IMR-90 (cell line): ENCODE measurements around the gene ESYT3. TPM values are rescaled to one million over a fixed set of nuclear protein-coding genes. Genes with fewer than 3 reads are reported as not detected.

Source experiments
- ATAC-seq: fragments of 200-7000 bp; cut with Tn5 transposase; 2 replicates; pipeline ENCODE4 v1.9.1; 2020; ENCODE audit warnings: low read depth, mild to moderate bottlenecking, moderate library complexity
- BruUV-seq: library from RNA; stranded (reverse); fragments of 400-500 nt; replicated peaks from 2 replicates; lab custom pipeline; 2021; lab: Mats Ljungman, UMichigan
- CTCF ChIA-PET: fragments of 300-600 bp; formaldehyde crosslinking; extraction: SDS; loops from one replicate; lab custom pipeline; 2021; ENCODE audit warnings: antibody characterized with exemption; lab: Yijun Ruan, JAX
- POLR2A ChIA-PET: fragments of 300-600 bp; sonication (Branson Sonifier 250); formaldehyde crosslinking; loops from one replicate; lab custom pipeline; 2022; ENCODE audit warnings: antibody characterized with exemption; ENCODE audit not compliant: unreplicated experiment; lab: Charles Lee
- DNase-seq: peaks from one replicate; pipeline ENCODE4 v3.0.0; 2013
- H2AFZ ChIP-seq: replicated peaks from 2 replicates; pipeline ENCODE3; 2013; ENCODE audit warnings: low read length, mild to moderate bottlenecking; ENCODE audit not compliant: poor library complexity
- H2AK5ac ChIP-seq: 2 replicates; pipeline ENCODE4 v1.6.1; 2013; ENCODE audit warnings: low read depth, low read length, inconsistent platforms
- H2AK9ac ChIP-seq: replicated peaks from 2 replicates; pipeline ENCODE3; 2013; ENCODE audit warnings: mild to moderate bottlenecking, low read depth, low read length, moderate library complexity; ENCODE audit not compliant: poor library complexity
- H2BK120ac ChIP-seq: 2 replicates; pipeline ENCODE4 v1.6.1; 2013; ENCODE audit warnings: low read depth, low read length, inconsistent platforms
- H2BK15ac ChIP-seq: 3 replicates; pipeline ENCODE4 v1.6.1; 2013; ENCODE audit warnings: low read depth, low read length, inconsistent platforms
- H2BK20ac ChIP-seq: 2 replicates; pipeline ENCODE4 v1.6.1; 2013; ENCODE audit warnings: low read depth, mild to moderate bottlenecking, inconsistent platforms, low read length, moderate library complexity
- H2BK5ac ChIP-seq: 2 replicates; pipeline ENCODE4 v1.6.1; 2013; ENCODE audit warnings: mild to moderate bottlenecking, low read depth, low read length, inconsistent platforms; ENCODE audit not compliant: poor library complexity, severe bottlenecking
- H3K14ac ChIP-seq: replicated peaks from 2 replicates; pipeline ENCODE4 v1.6.1; 2013; ENCODE audit warnings: low read depth, low read length, inconsistent platforms
- H3K18ac ChIP-seq: 2 replicates; pipeline ENCODE4 v1.6.1; 2013; ENCODE audit warnings: low read depth, low read length, control low read depth
- H3K23ac ChIP-seq: 2 replicates; pipeline ENCODE4 v1.6.1; 2013; ENCODE audit warnings: low read depth, low read length, inconsistent platforms
- H3K27ac ChIP-seq: 2 replicates; pipeline ENCODE4 v1.5.1; 2013; ENCODE audit warnings: mild to moderate bottlenecking, control low read depth, low read length; ENCODE audit not compliant: insufficient read depth
- H3K27me3 ChIP-seq: 2 replicates; pipeline ENCODE4 v1.6.1; 2013; ENCODE audit warnings: low read length; ENCODE audit not compliant: control insufficient read depth, insufficient read depth
- H3K36me3 ChIP-seq: 2 replicates; pipeline ENCODE4 v1.6.1; 2013; ENCODE audit warnings: low read length, mixed read lengths; ENCODE audit not compliant: control insufficient read depth, insufficient read depth
- H3K4ac ChIP-seq: 2 replicates; pipeline ENCODE4 v1.6.1; 2013; ENCODE audit warnings: low read depth, low read length, inconsistent platforms
- H3K4me1 ChIP-seq: 2 replicates; pipeline ENCODE4 v1.6.1; 2013; ENCODE audit warnings: low read length, mixed read lengths; ENCODE audit not compliant: control insufficient read depth, insufficient read depth
- H3K4me2 ChIP-seq: 2 replicates; pipeline ENCODE4 v1.6.1; 2013; ENCODE audit warnings: low read depth, mild to moderate bottlenecking, control low read depth, low read length, moderate library complexity
- H3K4me3 ChIP-seq: 2 replicates; pipeline ENCODE4 v1.5.1; 2013; ENCODE audit warnings: low read depth, mild to moderate bottlenecking, control low read depth, low read length, moderate library complexity; ENCODE audit not compliant: insufficient read depth
- H3K56ac ChIP-seq: 2 replicates; pipeline ENCODE4 v1.6.1; 2013; ENCODE audit warnings: low read length, inconsistent platforms; ENCODE audit not compliant: insufficient read depth; ENCODE audit errors: extremely low read depth
- H3K79me1 ChIP-seq, 2 experiments: 2 replicates each; pipeline ENCODE4 v1.6.1; 2013; ENCODE audit warnings: low read length in 2 of 2, inconsistent platforms in 1 of 2, low read depth in 1 of 2
- H3K9ac ChIP-seq: 2 replicates; pipeline ENCODE4 v1.6.1; 2013; ENCODE audit warnings: low read depth, low read length, control low read depth
- H3K9me1 ChIP-seq: 2 replicates; pipeline ENCODE4 v1.6.1; 2013; ENCODE audit warnings: low read length, inconsistent platforms; ENCODE audit not compliant: insufficient read depth
- H3K9me3 ChIP-seq: 2 replicates; pipeline ENCODE4 v1.6.1; 2013; ENCODE audit warnings: low read length; ENCODE audit not compliant: control insufficient read depth, insufficient read depth
- H4K20me1 ChIP-seq: 2 replicates; pipeline ENCODE4 v1.6.1; 2013; ENCODE audit warnings: low read length, inconsistent platforms; ENCODE audit not compliant: insufficient read depth
- H4K5ac ChIP-seq: 2 replicates; pipeline ENCODE4 v1.6.1; 2013; ENCODE audit warnings: mild to moderate bottlenecking, low read depth, low read length, control low read depth
- H4K8ac ChIP-seq, 2 experiments: 2 replicates each; pipeline ENCODE4 v1.6.1; 2013; ENCODE audit warnings: low read depth in 2 of 2, low read length in 2 of 2, control low read depth in 1 of 2, inconsistent platforms in 1 of 2
- H4K91ac ChIP-seq: 2 replicates; pipeline ENCODE4 v1.6.1; 2013; ENCODE audit warnings: low read depth, low read length, inconsistent platforms; ENCODE audit not compliant: insufficient read depth
- BHLHE40 ChIP-seq: fragments of 150-350 bp; IDR thresholded peaks from 2 replicates; pipeline ENCODE4 v1.6.1; 2016; ENCODE audit warnings: mild to moderate bottlenecking, low read depth, low read length
- CEBPB ChIP-seq: IDR thresholded peaks from 2 replicates; pipeline ENCODE4 v1.6.1; 2012; ENCODE audit warnings: low read depth, low read length, improper control_type of control experiment
- CHD1 ChIP-seq: IDR thresholded peaks from 2 replicates; pipeline ENCODE4 v1.6.1; 2012; ENCODE audit warnings: low read depth, low read length, improper control_type of control experiment
- CTCF ChIP-seq: conservative IDR thresholded peaks from 2 replicates; pipeline ENCODE4 v1.5.1; 2012; ENCODE audit warnings: mild to moderate bottlenecking, low read depth, low read length, improper control_type of control experiment
- ELK1 ChIP-seq: fragments of 150-350 bp; IDR thresholded peaks from 2 replicates; pipeline ENCODE4 v1.6.1; 2016; ENCODE audit warnings: low read depth, mild to moderate bottlenecking, low read length, moderate library complexity, borderline replicate concordance
- FOS ChIP-seq: fragments of 150-350 bp; IDR thresholded peaks from 2 replicates; pipeline ENCODE4 v1.6.1; 2016; ENCODE audit warnings: low read depth, low read length
- MAFK ChIP-seq: IDR thresholded peaks from 2 replicates; pipeline ENCODE4 v1.6.1; 2012; ENCODE audit warnings: low read depth, low read length, improper control_type of control experiment
- MAZ ChIP-seq: IDR thresholded peaks from 2 replicates; pipeline ENCODE4 v1.6.1; 2012; ENCODE audit warnings: low read depth, mild to moderate bottlenecking, low read length, improper control_type of control experiment, moderate library complexity, borderline replicate concordance
- MXI1 ChIP-seq: IDR thresholded peaks from 2 replicates; pipeline ENCODE4 v1.6.1; 2012; ENCODE audit warnings: low read depth, mild to moderate bottlenecking, low read length, moderate library complexity, borderline replicate concordance
- NFE2L2 ChIP-seq: fragments of 150-350 bp; IDR thresholded peaks from 2 replicates; pipeline ENCODE4 v1.6.1; 2016; ENCODE audit warnings: low read depth, mild to moderate bottlenecking, low read length
- POLR2A ChIP-seq: IDR thresholded peaks from 2 replicates; pipeline ENCODE4 v1.6.1; 2012; ENCODE audit warnings: mild to moderate bottlenecking, low read depth, low read length
- RAD21 ChIP-seq: IDR thresholded peaks from 2 replicates; pipeline ENCODE4 v1.6.1; 2012; ENCODE audit warnings: low read length, improper control_type of control experiment
- RCOR1 ChIP-seq: IDR thresholded peaks from 2 replicates; pipeline ENCODE4 v1.6.1; 2012; ENCODE audit warnings: mild to moderate bottlenecking, low read length, improper control_type of control experiment; ENCODE audit not compliant: insufficient replicate concordance
- RFX5 ChIP-seq: IDR thresholded peaks from 2 replicates; pipeline ENCODE4 v1.8.0; 2012; ENCODE audit warnings: low read depth, mild to moderate bottlenecking, low read length, moderate library complexity
- SMC3 ChIP-seq: fragments of 150-350 bp; IDR thresholded peaks from 2 replicates; pipeline ENCODE4 v1.6.1; 2016; ENCODE audit warnings: low read depth, mild to moderate bottlenecking, antibody characterized with exemption, low read length, moderate library complexity
- USF2 ChIP-seq: fragments of 150-350 bp; IDR thresholded peaks from 2 replicates; pipeline ENCODE4 v1.6.1; 2017; ENCODE audit warnings: mild to moderate bottlenecking, antibody characterized with exemption, low read length, low read depth
- WGBS, 2 experiments: methylation state at CpG; one replicate each; pipeline versions ENCODE4 v1.1.5 to v1.1.7; 2013; ENCODE audit warnings: missing lambda C conversion rate in 2 of 2; ENCODE audit not compliant: insufficient read length in 1 of 2; ENCODE audit errors: extremely low coverage in 2 of 2; 5-methylcytosine and 5-hydroxymethylcytosine counted together
- dilution Hi-C: fragments of 300-500 bp; cut with HindIII; formaldehyde crosslinking; loops from one replicate; pipeline ENCODE4 v1.14.3; 2018; ENCODE audit warnings: low sequenced_read_pairs; ENCODE audit not compliant: unreplicated experiment
- in situ Hi-C: fragments of 300-500 bp; cut with MboI; formaldehyde crosslinking; loops from 3 replicates; pipeline ENCODE4 v1.14.3; 2019; ENCODE audit warnings: low sequenced_read_pairs, inconsistent platforms, mixed read lengths
- intact Hi-C: fragments of 100-400 bp; cut with micrococcal nuclease; formaldehyde crosslinking; loops from 2 replicates; pipeline ENCODE4 v1.10.0; 2022
- polyA plus RNA-seq, 3 experiments: library from polyadenylated mRNA; depleted of rRNA; stranded (reverse); fragments of >200 nt; gene quantifications; 2 replicates each; pipeline ENCODE4 v1.2.3, GENCODE V29; 2012; ENCODE audit warnings: low replicate concordance in 1 of 3
- total RNA-seq: library from RNA; depleted of rRNA; stranded (reverse); fragments of >200 nt; gene quantifications from 2 replicates; pipeline ENCODE4 v1.2.3, GENCODE V29; 2012

Gene ESYT3
- total and polyA plus RNA-seq, 2 of the 4 experiments (the other 2 are of a cell fraction) = under 0.01 to 0.02 TPM

GRCh38 chr3:138448631-138449030 lies 14.2 kb downstream of the ESYT3 start:
- H4K91ac ChIP-seq = no peak overlapping the region
- H2BK20ac ChIP-seq = no peak overlapping the region
- no peak overlapping the region for H2BK120ac ChIP-seq
- H4K8ac ChIP-seq = no peak overlapping the region
- no peaks in the 10 kb centered on the region for H3K9me3 ChIP-seq
- TF ChIP-seq CTCF (no peak), MAZ (no peak), RFX5 (no peak), BHLHE40 (no peak), RAD21 (no peak), CEBPB (no peak), NFE2L2 (no peak), RCOR1 (no peak), MAFK (no peak), FOS (no peak), USF2 (no peak), CHD1 (no peak), ELK1 (no peak), POLR2A (no peak), MXI1 (no peak), SMC3 (no peak)
- no peak overlapping the region for H2AFZ ChIP-seq
- ChIA-PET CTCF (interaction anchor here (0.7 kb wide), 1 partner anchor 30 kb away, joined by 3 read pairs; no protein-coding TSS in a partner anchor), POLR2A (no interaction called here)
- no peaks in the 10 kb centered on the region for H3K9me1 ChIP-seq
- H3K4ac ChIP-seq = no peak overlapping the region
- no peak overlapping the region for H3K18ac ChIP-seq
- no peak overlapping the region for H3K27ac ChIP-seq
- H3K27me3 ChIP-seq = peaks cover 11% of the 10 kb centered on the region
- no peaks in the 10 kb centered on the region for H3K4me1 ChIP-seq
- H3K4me2 ChIP-seq = no peak overlapping the region
- H3K9ac ChIP-seq = no peak overlapping the region
- no peak overlapping the region for H3K4me3 ChIP-seq
- no peak overlapping the region for H2AK5ac ChIP-seq
- dilution Hi-C loops = no loop called here
- no peaks in the 10 kb centered on the region for H3K79me1 ChIP-seq
- no peak overlapping the region for H2AK9ac ChIP-seq
- no TSS peak for BruUV-seq
- intact Hi-C loops = no loop called here
- H3K36me3 ChIP-seq = no peaks in the 10 kb centered on the region
- ATAC-seq (no peak), DNase-seq (no peak)
- no peak overlapping the region for H2BK15ac ChIP-seq
- WGBS, 2 experiments = no CpG with 5 or more reads among the region's 3 CpGs
- in situ Hi-C loops = no loop called here
- no peaks in the 10 kb centered on the region for H4K20me1 ChIP-seq
- H4K5ac ChIP-seq = no peak overlapping the region
- no peak overlapping the region for H3K56ac ChIP-seq
- no peak overlapping the region for H3K14ac ChIP-seq
- H3K23ac ChIP-seq = no peak overlapping the region
- no peak overlapping the region for H2BK5ac ChIP-seq
